Superior temporal gyrus (tissue), 1 donor: ENCODE results near the gene NOS1AP.
"Not testable (repeated sequence)": the region's sequence is repeated elsewhere in the genome, so short reads cannot be mapped to it uniquely, and the experiment has no call there.

Experiments used
- DNase-seq: peaks from one replicate; pipeline ENCODE4 v3.0.0-alpha.2; 2016; ENCODE audit errors: extremely low spot score

The NOS1AP gene

GRCh38 chr1:162327144-162327787 lies 257.8 kb downstream of the NOS1AP start:
- DNase-seq: no peak

- DNase-seq: no peak
Measured at GRCh38 chr1:162327788-162328165, 258.3 kb downstream of the NOS1AP start.

GRCh38 chr1:162328512-162328911 lies 259.0 kb downstream of the NOS1AP start:
- DNase-seq: no peak

- DNase-seq: no peak
Measured at GRCh38 chr1:162329826-162330225, 260.3 kb downstream of the NOS1AP start.

- no peak for DNase-seq
Measured at GRCh38 chr1:162333991-162334390, 264.5 kb downstream of the NOS1AP start.

GRCh38 chr1:162335126-162335525 lies 265.6 kb downstream of the NOS1AP start:
- no peak for DNase-seq

- no peak for DNase-seq
Measured at GRCh38 chr1:162336621-162337285, 267.3 kb downstream of the NOS1AP start.

- no peak for DNase-seq
Measured at GRCh38 chr1:162342452-162342983, 273.0 kb downstream of the NOS1AP start.

GRCh38 chr1:162343470-162343869 lies 274.0 kb downstream of the NOS1AP start:
- no peak for DNase-seq

- no peak for DNase-seq
Measured at GRCh38 chr1:162347281-162347680, 277.8 kb downstream of the NOS1AP start.

- DNase-seq: no peak
Measured at GRCh38 chr1:162349635-162350330, 280.3 kb downstream of the NOS1AP start.

- no peak for DNase-seq
Measured at GRCh38 chr1:162351246-162351842, 281.9 kb downstream of the NOS1AP start.

- DNase-seq: not testable (repeated sequence)
Measured at GRCh38 chr1:162351874-162352273, 282.4 kb downstream of the NOS1AP start.

- no peak for DNase-seq
Measured at GRCh38 chr1:162353078-162353477, 283.6 kb downstream of the NOS1AP start.

GRCh38 chr1:162353702-162354101 lies 284.2 kb downstream of the NOS1AP start:
- DNase-seq: no peak

- no peak for DNase-seq
Measured at GRCh38 chr1:162357681-162358266, 288.3 kb downstream of the NOS1AP start.

GRCh38 chr1:162358928-162359327 lies 289.4 kb downstream of the NOS1AP start:
- DNase-seq: no peak

- no peak for DNase-seq
Measured at GRCh38 chr1:162359523-162360236, 290.2 kb downstream of the NOS1AP start.

- no peak for DNase-seq
Measured at GRCh38 chr1:162360237-162360873, 290.9 kb downstream of the NOS1AP start.

GRCh38 chr1:162360874-162361260 lies 291.4 kb downstream of the NOS1AP start:
- DNase-seq: no peak

- DNase-seq: no peak
Measured at GRCh38 chr1:162361349-162361748, 291.9 kb downstream of the NOS1AP start.
